AG09319 (cell line): Measurements from ENCODE around the gene ZBTB7C.

Experiments used
- DNase-seq: peaks from one replicate; pipeline ENCODE4 v3.0.0-alpha.2; 2010; ENCODE audit warnings: low read depth; ENCODE audit errors: extremely low read depth
- CTCF ChIP-seq: IDR thresholded peaks from 2 replicates; pipeline ENCODE4 v1.5.1; 2011; ENCODE audit warnings: low read depth, mild to moderate bottlenecking, inconsistent platforms, low read length, moderate library complexity

Gene ZBTB7C

GRCh38 chr18:48037481-48038271 lies 371.5 kb downstream of the ZBTB7C start:
- DNase-seq: no peak

GRCh38 chr18:48036641-48037421 lies 372.4 kb downstream of the ZBTB7C start:
- no peak for DNase-seq
- TF ChIP-seq CTCF: no peak

More at GRCh38 chr18:48037481-48038271, 371.5 kb downstream of the ZBTB7C start:
- TF ChIP-seq CTCF: peak; percentile 13

- no peak for DNase-seq
- TF ChIP-seq CTCF: no peak
Observed at GRCh38 chr18:48036226-48036625, 373.0 kb downstream of the ZBTB7C start.

- no peak for DNase-seq
- TF ChIP-seq CTCF: no peak
Observed at GRCh38 chr18:48035556-48035860, 373.7 kb downstream of the ZBTB7C start.

- DNase-seq: no peak
- TF ChIP-seq CTCF: no peak
Observed at GRCh38 chr18:48034651-48035555, 374.3 kb downstream of the ZBTB7C start.

GRCh38 chr18:48033790-48034650 lies 375.2 kb downstream of the ZBTB7C start:
- no peak for DNase-seq
- TF ChIP-seq CTCF: no peak
